Measurements from ENCODE around the gene CACNG4. TPM values are rescaled to one million over a fixed set of nuclear protein-coding genes. Genes with fewer than 3 reads are reported as not detected.

The CACNG4 gene
- total and polyA plus RNA-seq, 9 of the 15 experiments (the other 6 are each of a cell fraction or from before 2014, with no cell fraction given) = 0.07 TPM; not detected in 8

GRCh38 chr17:67076290-67076689 lies 111.8 kb downstream of the CACNG4 start:
- ChIA-PET CTCF (ENCODE audit: low intra/inter-chr PET ratio) (no interaction called here), POLR2A (interaction anchor here (1.0 kb wide), 1 partner anchor 33 kb away, joined by 3 read pairs; no protein-coding TSS in a partner anchor)
- Histone ChIP-seq H3K4me3 (no peak overlapping the region), H3K4me1 (replicated peaks in 1 of 2; ENCODE audit: control insufficient read depth in 2 of 2, insufficient read depth in 2 of 2, low read length in 2 of 2) (no peaks in the 10 kb centered on the region), H3K79me2 (ENCODE audit: control insufficient read depth, insufficient read depth, low read length) (no peaks in the 10 kb centered on the region), H3K27ac (ENCODE audit: extremely low read depth, low read depth, low read length) (no peak overlapping the region), H3K9me1 (ENCODE audit: control insufficient read depth, insufficient read depth, low read length) (no peaks in the 10 kb centered on the region), H3K4me2 (ENCODE audit: insufficient read depth, low read length) (no peak overlapping the region), H3K36me3 (ENCODE audit: control insufficient read depth, insufficient read depth, low read length) (peaks cover 27% of the 10 kb centered on the region), H3K27me3 (ENCODE audit: control insufficient read depth in 2 of 2, insufficient read depth in 2 of 2, low read length in 2 of 2) (no peaks in the 10 kb centered on the region), H3K9ac (ENCODE audit: insufficient read depth in 1 of 2, low read depth in 2 of 2, low read length in 2 of 2) (no peak overlapping the region), H3K9me3 (replicated peaks; ENCODE audit: control insufficient read depth, insufficient read depth, low read depth, low read length) (no peaks in the 10 kb centered on the region), H2AFZ (ENCODE audit: low read depth, low read length) (no peak overlapping the region), H4K20me1 (replicated peaks; ENCODE audit: control insufficient read depth, insufficient read depth, low read length) (no peaks in the 10 kb centered on the region)
- no peak for ATAC-seq
- 90% methylated on average over 6 of the region's 7 CpGs for WGBS (ENCODE audit: insufficient coverage, low coverage, missing lambda C conversion rate)
- intact Hi-C loops (cut with micrococcal nuclease) (no loop called here), in situ Hi-C loops (cut with MboI) (no loop called here)
- no TSS peak for BruUV-seq (replicated peaks)
- DNase-seq (ENCODE audit: extremely low read depth in 1 of 4, low spot score in 3 of 4) = no peak
- no peak for FAIRE-seq
- TF ChIP-seq ZBTB11 (CRISPR knock-in tag; IDR thresholded peaks at IDR 0.05) (0 out of 6 replicates have a peak, but pooled peaks of 1 of the 3 experiments have one; percentile 33), POLR3G (IDR thresholded peaks at IDR 0.05; ENCODE audit: extremely low read depth, insufficient read length, insufficient replicate concordance) (no peak)

Measured in K562 (cell line).